ELR (cell line): Measurements from ENCODE around the gene TSC22D4.

Source experiments
- DNase-seq: peaks from one replicate; pipeline ENCODE4 v3.0.0-alpha.2; 2015; ENCODE audit warnings: low read depth

Gene TSC22D4

DNA sequence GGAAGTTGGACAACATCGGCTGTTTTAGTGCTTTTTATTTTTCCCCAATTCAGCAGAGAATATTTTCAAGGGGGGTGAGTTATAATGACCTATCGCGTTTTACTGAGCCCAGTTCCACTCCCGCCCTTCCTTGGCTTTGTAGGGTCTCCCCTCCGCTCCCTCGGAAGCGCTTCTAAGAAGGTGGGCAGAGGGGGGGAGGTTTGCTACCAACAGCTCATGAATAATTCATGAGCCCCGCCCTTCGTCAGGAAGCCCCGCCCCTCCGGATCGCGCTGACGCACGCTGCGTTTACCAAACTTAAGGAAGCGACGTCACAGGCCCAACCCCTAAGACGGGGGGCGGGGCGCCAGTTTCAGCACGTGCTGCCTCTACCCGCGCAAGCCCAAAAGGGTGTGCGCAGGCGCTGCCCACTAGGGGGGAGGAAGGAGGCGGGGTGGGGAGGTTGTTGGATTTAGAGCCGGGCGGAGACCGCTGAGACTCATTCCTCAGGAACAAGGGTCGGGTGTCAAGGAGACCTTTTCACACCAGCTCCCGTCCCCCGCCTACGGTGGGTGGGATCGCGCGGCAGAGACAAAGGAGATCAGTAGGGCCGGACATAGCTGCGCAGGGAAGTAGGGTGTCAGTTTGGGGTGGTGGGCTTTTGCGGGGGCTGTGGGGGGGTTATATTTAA, 49.9 kb downstream of the TSC22D4 start:
- DNase-seq: peak; percentile 99

DNA sequence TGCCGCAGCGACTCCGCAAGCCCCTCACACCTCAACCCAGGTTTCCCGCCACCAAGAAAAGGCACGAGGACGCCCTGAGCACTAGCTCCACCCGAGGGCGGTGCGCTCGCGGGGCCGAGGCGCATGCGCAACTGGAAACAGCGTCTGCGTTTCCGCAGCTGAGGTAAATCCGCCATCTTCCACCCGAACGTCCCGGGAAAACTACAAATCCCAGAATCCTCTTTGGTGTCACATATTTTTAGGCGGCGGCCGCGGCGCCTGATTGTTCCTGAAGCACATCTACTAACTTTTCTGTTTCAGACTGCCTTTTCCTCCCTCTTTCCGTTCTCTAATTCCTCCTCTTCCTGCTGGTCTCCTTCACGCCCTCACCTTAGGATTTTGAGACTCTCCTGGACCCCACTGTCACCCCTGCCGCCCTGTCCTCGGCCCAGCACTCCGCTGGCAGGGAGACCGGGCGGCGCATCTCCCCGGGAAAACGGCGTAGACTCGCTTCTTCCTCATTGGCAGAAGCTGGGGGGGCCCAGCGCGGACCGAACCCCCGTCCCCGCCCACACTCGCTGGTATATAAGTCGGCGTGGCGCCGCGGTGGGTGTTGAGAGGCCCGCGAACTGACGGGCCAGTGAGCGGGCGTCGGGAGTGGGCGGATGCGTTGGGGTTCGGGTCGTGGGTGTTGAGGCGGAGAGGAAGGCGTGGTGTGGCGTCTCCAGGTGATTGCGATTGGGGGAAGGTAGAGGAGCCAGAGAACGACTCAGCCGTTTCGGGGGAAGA, 50.6 kb downstream of the TSC22D4 start, which contains the start of gene ZCWPW1:
Gene ZCWPW1, minus strand, starts transcription at position 505 of the 768 bp plus-strand sequence. CDS start 8,054 bp downstream, outside the sequence.
- peak; percentile 96 for DNase-seq

DNA sequence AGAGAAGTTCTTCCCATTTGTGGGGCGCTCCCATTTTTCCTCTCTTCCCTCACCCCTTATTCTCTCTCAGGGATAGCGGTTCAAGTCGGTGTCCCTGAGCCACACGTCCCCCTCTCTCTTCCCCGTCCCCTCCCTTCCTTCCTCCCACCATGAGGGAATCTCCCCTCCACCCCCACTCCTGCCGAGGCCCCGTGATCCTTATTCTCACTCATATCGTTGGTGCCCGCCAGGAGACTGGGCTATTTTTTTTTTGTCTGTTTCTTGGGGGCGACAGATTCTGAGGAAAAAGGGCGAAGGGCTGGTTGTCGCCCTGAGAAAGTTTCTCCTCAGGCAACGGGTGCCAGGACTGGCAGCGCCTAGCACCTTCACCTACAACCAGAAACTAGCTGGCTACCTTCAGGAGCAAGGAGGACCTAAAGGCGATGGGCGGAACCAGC, 51.2 kb downstream of the TSC22D4 start:
- DNase-seq: no peak

DNA sequence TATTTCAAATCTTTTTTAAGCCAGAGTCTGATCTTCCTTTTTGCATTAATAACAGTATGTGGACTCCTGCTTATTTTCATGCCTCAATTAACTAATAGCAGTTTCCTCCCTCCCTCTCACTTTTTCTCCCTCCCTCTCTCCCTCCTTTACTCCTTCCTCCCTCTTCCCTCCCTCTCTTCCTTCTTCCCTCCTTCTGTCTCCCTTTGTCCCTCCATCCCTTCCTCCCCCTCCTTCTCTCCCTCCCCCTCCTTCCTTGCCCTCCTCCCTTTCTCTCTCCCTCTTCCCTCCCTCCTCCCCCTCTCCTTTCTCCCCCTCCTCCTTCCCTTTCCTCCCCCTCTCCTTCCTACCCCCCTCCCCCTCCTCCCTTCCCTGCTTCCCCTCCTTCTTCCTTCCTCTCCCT, 52.5 kb downstream of the TSC22D4 start:
- DNase-seq: no peak

DNA sequence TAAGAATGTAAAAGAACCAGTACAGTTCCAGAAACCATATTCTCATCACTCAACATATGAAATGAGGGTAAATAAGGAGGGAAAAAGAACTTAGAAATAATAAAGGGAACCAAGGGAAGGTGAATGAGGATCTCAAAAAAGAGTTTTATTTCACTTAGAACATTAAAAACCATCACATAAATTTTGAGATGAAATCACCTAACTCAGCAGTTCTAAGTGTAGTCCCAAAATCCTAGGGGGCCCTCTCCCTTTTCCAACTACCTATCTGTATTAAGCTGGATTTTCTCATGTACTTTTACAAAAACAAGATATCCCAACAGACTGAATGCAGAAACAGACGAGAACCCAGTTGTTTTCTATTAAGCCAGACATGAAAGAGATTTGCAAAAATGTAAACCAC, 53.7 kb downstream of the TSC22D4 start:
- no peak for DNase-seq

DNA sequence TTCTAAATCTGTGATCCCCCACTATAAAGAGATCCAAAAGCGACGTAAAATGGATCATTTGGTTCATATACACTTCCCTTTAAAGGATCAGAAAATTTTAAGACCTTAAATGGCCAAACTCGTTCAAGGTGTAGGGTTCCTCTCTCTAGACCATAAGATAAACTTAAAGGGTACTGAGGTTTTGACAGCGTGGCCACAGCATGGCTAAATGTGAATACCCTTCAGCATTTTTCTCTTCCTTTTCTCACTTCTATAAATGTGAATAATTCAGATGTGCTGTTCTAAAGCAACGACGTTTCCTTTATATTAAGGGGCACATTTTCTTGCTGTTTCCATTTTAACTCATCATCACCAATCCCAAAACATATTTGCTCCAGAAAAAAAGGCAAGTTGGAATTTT, 55.7 kb downstream of the TSC22D4 start:
- DNase-seq: no peak

DNA sequence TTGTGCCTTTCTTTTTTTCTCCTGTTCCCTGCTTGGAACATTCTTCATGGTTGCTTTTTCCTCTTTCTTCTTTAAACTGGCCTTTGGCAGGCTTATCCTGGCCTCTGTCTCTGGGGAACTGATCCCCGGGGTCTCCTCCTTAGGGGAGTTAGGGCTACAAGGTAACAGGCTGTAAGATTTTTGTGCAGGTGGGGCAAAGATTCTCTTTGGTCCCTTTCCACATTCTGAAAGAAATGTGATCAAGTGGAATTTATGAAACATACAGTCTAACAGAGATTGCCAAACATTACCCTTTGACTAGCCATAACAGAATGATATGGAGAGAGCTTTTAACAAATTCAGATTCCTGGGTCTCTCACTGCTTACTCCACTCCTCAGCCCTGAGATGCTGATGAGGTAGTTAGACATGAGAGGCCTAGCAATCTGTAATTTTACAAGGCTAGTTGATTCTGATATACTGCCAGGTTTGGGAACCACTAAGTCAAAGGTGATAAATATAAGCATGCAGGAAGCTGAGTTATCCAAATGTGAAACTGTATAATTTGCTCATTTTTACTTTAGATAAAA, 59.3 kb downstream of the TSC22D4 start:
- no peak for DNase-seq

DNA sequence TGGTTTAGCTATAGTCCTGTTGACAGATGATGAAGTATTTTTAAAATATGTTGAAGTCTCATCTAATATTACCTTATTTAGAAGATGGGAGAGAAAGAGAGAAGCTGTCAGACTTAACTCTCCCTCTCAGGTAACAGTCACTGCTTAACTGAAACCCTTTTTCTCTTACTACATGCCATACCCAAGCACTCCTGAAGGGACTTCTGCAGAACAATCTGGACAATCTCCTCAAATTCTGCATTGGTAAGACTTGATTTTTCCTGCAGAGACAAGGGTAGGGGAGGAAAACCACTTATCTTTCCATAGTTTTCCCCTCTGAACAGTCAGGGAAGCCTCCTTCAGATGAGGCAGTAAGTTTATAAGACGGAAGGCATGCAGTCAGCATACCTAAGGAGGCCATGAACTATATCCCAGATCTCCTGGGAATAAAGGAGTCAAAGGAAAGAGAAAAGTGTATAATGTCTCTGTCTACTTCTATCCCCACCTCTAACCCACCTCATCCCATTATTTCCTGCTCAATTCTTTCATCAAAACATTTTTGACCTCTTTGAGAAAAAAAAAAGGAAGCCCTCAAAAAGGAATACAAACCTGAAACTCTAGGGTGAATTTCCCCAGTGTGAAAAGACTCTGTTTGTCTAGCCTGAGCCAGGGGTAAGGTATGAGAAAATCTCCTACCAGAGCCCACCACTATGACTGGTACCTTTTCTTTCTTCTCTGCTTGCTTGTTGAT, 59.9 kb downstream of the TSC22D4 start:
- no peak for DNase-seq
